WTC11 (cell line): ENCODE results near the gene WDR75. TPM values are rescaled to one million over a fixed set of nuclear protein-coding genes. Genes with fewer than 3 reads are reported as not detected.

Experiments
- total RNA-seq: library from RNA; stranded (reverse); gene quantifications from 3 replicates; pipeline ENCODE4 v1.2.3, GENCODE V29; 2021

WDR75 gene
- total RNA-seq, 1 experiment from 2014 or later: 68.3 TPM

Other genes with a start within 250 kb of the WDR75 start
- gene SLC40A1, start 139.3 kb downstream of the WDR75 start, total RNA-seq: 0.53 to 0.76 TPM (median 0.57 TPM) in 3 replicates
- gene ASNSD1, start 220.0 kb downstream of the WDR75 start, total RNA-seq: 30.5 to 34.7 TPM (median 33.3 TPM) in 3 replicates
- 1.3 to 2.9 TPM (median 1.6 TPM) in 3 replicates for gene ANKAR, start 233.2 kb downstream of the WDR75 start, total RNA-seq